Stomach (tissue), 9 donors: Measurements from ENCODE around the gene PPAN. TPM values are rescaled to one million over a fixed set of nuclear protein-coding genes. Genes with fewer than 3 reads are reported as not detected.

Source experiments
- DNase-seq, 2 donors: peaks; one replicate each; pipeline versions ENCODE4 v3.0.0 to v3.0.0-alpha.2; 2013 to 2019
- H3K27ac ChIP-seq, 5 donors: fragments of 200-600 bp in 4 of 5; sonication (generic) in 4 of 5; one replicate each; pipeline ENCODE4 v1.5.1; 2013 to 2019; ENCODE audit warnings: mild to moderate bottlenecking in 1 of 5, moderate library complexity in 1 of 5
- H3K27me3 ChIP-seq, 3 donors: fragments of 200-600 bp; sonication (generic); one replicate each; pipeline ENCODE4 v1.5.1; 2017 to 2019; ENCODE audit warnings: mixed run types in 1 of 3
- H3K36me3 ChIP-seq, 4 donors: fragments of 200-600 bp; sonication (generic); 1 replicate in 3 of 4; 2 replicates in 1 of 4; pipeline ENCODE4 v1.5.1; 2016 to 2019
- H3K4me1 ChIP-seq, 4 donors: fragments of 200-600 bp; sonication (generic); one replicate each; pipeline ENCODE4 v1.5.1; 2016 to 2019
- H3K4me3 ChIP-seq, 4 donors: fragments of 200-600 bp; sonication (generic) in 3 of 4; one replicate each; pipeline ENCODE4 v1.5.1; 2016 to 2019; ENCODE audit warnings: mild to moderate bottlenecking in 1 of 4
- H3K9me3 ChIP-seq, 4 donors: fragments of 200-600 bp; sonication (generic); one replicate each; pipeline ENCODE4 v1.5.1; 2016 to 2019
- CTCF ChIP-seq, 7 experiments: fragments of 450-650 bp in 4 of 7; fragments of 200-600 bp in 3 of 7; sonication (generic) in 3 of 7; IDR thresholded peaks; one replicate each; pipeline ENCODE4 v1.5.1; 2016 to 2019; ENCODE audit warnings: antibody characterized with exemption in 7 of 7, control low read depth in 2 of 7, mild to moderate bottlenecking in 1 of 7
- EP300 ChIP-seq: sonication (generic); formaldehyde crosslinking; IDR thresholded peaks from one replicate; pipeline ENCODE4 v1.6.1; 2017; ENCODE audit warnings: antibody characterized with exemption
- POLR2A ChIP-seq, 4 donors: fragments of 450-650 bp; IDR thresholded peaks; one replicate each; pipeline ENCODE4 v1.6.1; 2016; ENCODE audit warnings: antibody characterized with exemption in 4 of 4, control low read depth in 2 of 4, mild to moderate bottlenecking in 1 of 4, moderate library complexity in 1 of 4
- POLR2AphosphoS5 ChIP-seq, 3 donors: sonication (generic); formaldehyde crosslinking; IDR thresholded peaks; one replicate each; pipeline ENCODE4 v1.6.1; 2016; ENCODE audit warnings: antibody characterized with exemption in 3 of 3
- WGBS, 5 donors: extraction: QIAGEN DNeasy Blood & Tissue Kit in 3 of 5; methylation state at CpG; one replicate each; pipeline versions ENCODE4 v1.1.5 to v1.1.7; 2013 to 2018; 5-methylcytosine and 5-hydroxymethylcytosine counted together
- intact Hi-C: fragments of 100-400 bp; cut with DNase I; formaldehyde crosslinking; loops from one replicate; pipeline ENCODE4 v1.15.1; 2023; ENCODE audit warnings: low total_unique reads
- polyA plus RNA-seq, 3 donors: library from polyadenylated mRNA; stranded (reverse); fragments of 200-250 nt; gene quantifications; one replicate each; pipeline ENCODE4 v1.2.3, GENCODE V29; 2013
- total RNA-seq, 5 donors: library from RNA; depleted of rRNA; stranded (reverse); fragments of >200 nt; gene quantifications; one replicate each; pipeline versions ENCODE4 v1.1.0 to v1.2.3, GENCODE V29; 2014 to 2016
- donor health status: healthy with polysubstance abuse.
- donor health status: Bipolar disorder and iron deficiency.
- donor health status: healthy.

PPAN gene
- total and polyA plus RNA-seq, 8 donors: 1.2 to 52.3 (median 34.7) TPM

- H3K36me3 ChIP-seq: peaks cover 90 to 100% (median 100%) of the 10 kb centered on the region in 4 donors
- no peak overlapping the region for H3K27ac ChIP-seq
- no peaks in the 10 kb centered on the region for H3K4me1 ChIP-seq
- H3K9me3 ChIP-seq: no peaks in the 10 kb centered on the region
- TF ChIP-seq EP300 (no peak), CTCF (IDR thresholded peaks at IDR 0.05) (no peak), POLR2AphosphoS5 (IDR thresholded peaks at IDR 0.05) (no peak), POLR2A (IDR thresholded peaks at IDR 0.05) (no peak)
- H3K27me3 ChIP-seq: no peaks in the 10 kb centered on the region
- DNase-seq: no peak
- WGBS, 5 donors: 88 to 95% (median 92%) methylated on average over 23 to 38 of the region's 38 CpGs
- intact Hi-C loops: no loop called here
- H3K4me3 ChIP-seq: no peak overlapping the region
These were observed 31.9 kb downstream of the PPAN start for GRCh38 chr19:10137751-10138682.

- intact Hi-C loops: no loop called here
- Histone ChIP-seq H3K36me3 (peaks cover 90 to 100% (median 100%) of the 10 kb centered on the region in 4 donors), H3K4me1 (no peaks in the 10 kb centered on the region), H3K4me3 (no peak overlapping the region), H3K27me3 (no peaks in the 10 kb centered on the region), H3K27ac (no peak overlapping the region), H3K9me3 (no peaks in the 10 kb centered on the region)
- WGBS, 5 donors: 92 to 95% (median 95%) methylated on average over 24 to 27 of the region's 27 CpGs
- TF ChIP-seq EP300 (no peak), POLR2AphosphoS5 (IDR thresholded peaks at IDR 0.05) (no peak), POLR2A (IDR thresholded peaks at IDR 0.05) (no peak), CTCF (IDR thresholded peaks at IDR 0.05) (no peak)
- no peak for DNase-seq
These were observed 33.0 kb downstream of the PPAN start for GRCh38 chr19:10138879-10139795.

- TF ChIP-seq POLR2AphosphoS5 (IDR thresholded peaks at IDR 0.05) (no peak), CTCF (IDR thresholded peaks at IDR 0.05) (no peak)
These were observed 33.8 kb downstream of the PPAN start for GRCh38 chr19:10139952-10140351.

GRCh38 chr19:10141479-10141878, 35.3 kb downstream of the PPAN start:
- no peak overlapping the region for H3K4me3 ChIP-seq
- H3K4me1 ChIP-seq: no peaks in the 10 kb centered on the region
- intact Hi-C loops: no loop called here
- H3K9me3 ChIP-seq: no peaks in the 10 kb centered on the region
- 93 to 97% (median 95%) methylated on average over 13 of the region's 13 CpGs for WGBS, 5 donors
- TF ChIP-seq CTCF (IDR thresholded peaks at IDR 0.05): no peak
- no peak for TF ChIP-seq POLR2A (IDR thresholded peaks at IDR 0.05)
- TF ChIP-seq EP300: no peak
- no peak for TF ChIP-seq POLR2AphosphoS5 (IDR thresholded peaks at IDR 0.05)
- H3K27me3 ChIP-seq: no peaks in the 10 kb centered on the region
- no peak overlapping the region for H3K27ac ChIP-seq
- peaks cover 93 to 100% (median 100%) of the 10 kb centered on the region in 4 donors for H3K36me3 ChIP-seq
- no peak for DNase-seq

More at GRCh38 chr19:10139952-10140351, 33.8 kb downstream of the PPAN start:
- Histone ChIP-seq H3K27me3 (no peaks in the 10 kb centered on the region), H3K36me3 (peaks cover 94 to 100% (median 100%) of the 10 kb centered on the region in 4 donors), H3K27ac (no peak overlapping the region), H3K4me3 (no peak overlapping the region), H3K4me1 (no peaks in the 10 kb centered on the region), H3K9me3 (no peaks in the 10 kb centered on the region)
- WGBS, 5 donors: 94 to 97% (median 94%) methylated on average over 16 to 23 of the region's 23 CpGs
- intact Hi-C loops: no loop called here
- no peak for DNase-seq
